Measurements from ENCODE around the gene OTULIN. TPM values are rescaled to one million over a fixed set of nuclear protein-coding genes. Genes with fewer than 3 reads are reported as not detected.

OTULIN gene
- total RNA-seq, 1 experiment from 2014 or later: 20.0 TPM

DNA sequence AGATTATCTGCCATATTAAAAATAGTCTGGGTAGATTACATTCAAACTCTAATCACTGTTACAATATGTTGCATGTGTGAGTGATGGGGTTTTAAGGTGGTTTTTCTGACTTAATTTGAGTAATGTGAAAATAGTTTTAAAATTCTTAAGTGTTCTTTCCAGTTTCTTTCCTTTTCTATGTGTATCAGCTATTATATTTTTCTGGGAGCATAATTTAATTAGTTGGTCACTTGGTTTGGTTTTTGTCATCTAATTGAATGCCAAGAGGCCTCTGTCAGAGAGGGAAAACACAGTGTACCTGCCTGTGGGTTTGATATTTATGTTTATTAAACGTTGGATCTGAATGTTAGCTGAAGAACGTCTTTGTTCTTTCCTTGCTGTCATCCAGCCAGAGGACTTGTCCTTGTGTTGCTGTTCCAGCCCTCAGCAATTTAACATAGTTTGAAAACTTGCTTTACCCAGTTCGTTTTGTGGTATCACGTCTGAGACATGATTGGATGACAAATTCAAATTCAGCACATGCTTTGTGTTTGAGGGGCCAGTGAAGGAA lies 19.5 kb downstream of the OTULIN start:
- Histone ChIP-seq H3K4me1 (ENCODE audit: insufficient read depth, low read length, poor library complexity, severe bottlenecking) (no peaks in the 10 kb centered on the region), H3K36me3 (ENCODE audit: insufficient read depth, low read length, poor library complexity, severe bottlenecking) (peaks cover 6% of the 10 kb centered on the region), H3K27ac (ENCODE audit: low read depth, low read length, poor library complexity, severe bottlenecking) (no peak overlapping the region), H3K4me3 (ENCODE audit: low read depth, low read length, poor library complexity, severe bottlenecking) (no peak overlapping the region), H3K27me3 (replicated peaks; ENCODE audit: insufficient read depth, low read depth, low read length, poor library complexity) (no peaks in the 10 kb centered on the region), H3K9me3 (ENCODE audit: low read depth, low read length, poor library complexity, severe bottlenecking) (no peaks in the 10 kb centered on the region)
- no peak for TF ChIP-seq CTCF (conservative IDR thresholded peaks at IDR 0.05; ENCODE audit: low read depth, low read length)
- TF ChIP-seq EZH2 (IDR thresholded peaks at IDR 0.05; ENCODE audit: borderline replicate concordance, low read depth, low read length, poor library complexity, severe bottlenecking): no peak
- intact Hi-C loops (cut with micrococcal nuclease; ENCODE audit: unreplicated experiment): no loop called here
- no peak for DNase-seq (ENCODE audit: low spot score)
- BruUV-seq (replicated peaks): no TSS peak
- POLR2A ChIA-PET (ENCODE audit: low non-redundant PET): no interaction called here
- CTCF ChIA-PET: no interaction called here

DNA sequence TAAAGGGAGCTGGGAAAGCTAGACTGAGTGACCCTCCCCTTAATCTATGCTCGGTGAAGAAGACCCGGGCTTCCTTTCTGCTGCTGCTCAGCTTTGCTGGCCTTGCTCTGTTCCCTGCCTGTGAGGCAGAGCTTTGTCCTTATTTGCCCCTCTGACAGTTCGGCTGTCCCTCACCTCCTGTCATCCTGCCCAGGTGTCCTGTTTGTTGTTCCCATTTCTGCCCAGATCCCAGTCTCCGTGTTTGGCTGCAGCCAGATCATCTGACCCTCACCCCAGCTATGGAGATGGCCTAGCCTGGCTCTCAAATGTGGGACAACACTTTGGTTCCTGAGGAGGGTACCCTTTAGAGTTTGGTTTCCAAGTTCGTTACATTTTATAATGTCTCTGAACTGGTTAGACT lies 20.2 kb downstream of the OTULIN start:
- TF ChIP-seq EZH2 (IDR thresholded peaks at IDR 0.05; ENCODE audit: borderline replicate concordance, low read depth, low read length, poor library complexity, severe bottlenecking) (no peak), CTCF (conservative IDR thresholded peaks at IDR 0.05; ENCODE audit: low read depth, low read length) (no peak)
- H3K27me3 ChIP-seq (replicated peaks; ENCODE audit: insufficient read depth, low read depth, low read length, poor library complexity): no peaks in the 10 kb centered on the region
- H3K9me3 ChIP-seq (ENCODE audit: low read depth, low read length, poor library complexity, severe bottlenecking): no peaks in the 10 kb centered on the region
- no peak overlapping the region for H3K4me3 ChIP-seq (ENCODE audit: low read depth, low read length, poor library complexity, severe bottlenecking)
- no peak for DNase-seq (ENCODE audit: low spot score)
- no TSS peak for BruUV-seq (replicated peaks)
- intact Hi-C loops (cut with micrococcal nuclease; ENCODE audit: unreplicated experiment): no loop called here
- H3K4me1 ChIP-seq (ENCODE audit: insufficient read depth, low read length, poor library complexity, severe bottlenecking): no peaks in the 10 kb centered on the region
- ChIA-PET POLR2A (ENCODE audit: low non-redundant PET) (no interaction called here), CTCF (no interaction called here)
- H3K36me3 ChIP-seq (ENCODE audit: insufficient read depth, low read length, poor library complexity, severe bottlenecking): peaks cover 6% of the 10 kb centered on the region
- H3K27ac ChIP-seq (ENCODE audit: low read depth, low read length, poor library complexity, severe bottlenecking): no peak overlapping the region

DNA sequence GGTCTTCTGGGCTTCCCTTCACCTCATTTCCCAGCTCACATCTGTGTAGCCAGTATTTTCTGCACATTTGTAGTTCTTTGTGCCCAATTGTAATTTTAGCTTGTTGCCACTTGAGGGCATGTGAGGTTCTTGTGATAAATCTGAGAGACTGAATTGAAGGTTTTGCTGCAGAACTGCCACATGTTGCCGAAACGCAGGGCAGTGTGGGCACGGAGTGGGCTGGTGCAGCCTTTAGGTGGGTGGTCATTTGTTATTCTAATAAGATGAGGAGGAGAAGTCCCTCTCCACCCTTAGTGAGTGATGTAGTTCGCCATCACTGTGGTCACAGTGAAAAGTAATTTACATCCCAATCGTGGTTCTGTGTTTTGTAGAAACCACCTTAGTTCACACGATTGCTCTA lies 21.2 kb downstream of the OTULIN start:
- intact Hi-C loops (cut with micrococcal nuclease; ENCODE audit: unreplicated experiment): loop anchor here (2.0 kb wide), 1 partner anchor 317 kb away; no protein-coding TSS in a partner anchor
- CTCF ChIA-PET: interaction anchor here (0.5 to 0.7 kb wide), 2 partner anchors 319 to 692 kb away, joined by 3 to 6 read pairs; no protein-coding TSS in a partner anchor
- DNase-seq (ENCODE audit: low spot score): peak; percentile 69
- peak; percentile 69 for TF ChIP-seq CTCF (conservative IDR thresholded peaks at IDR 0.05; ENCODE audit: low read depth, low read length)
- TF ChIP-seq EZH2 (IDR thresholded peaks at IDR 0.05; ENCODE audit: borderline replicate concordance, low read depth, low read length, poor library complexity, severe bottlenecking): no peak
- POLR2A ChIA-PET (ENCODE audit: low non-redundant PET): no interaction called here
- H3K27me3 ChIP-seq (replicated peaks; ENCODE audit: insufficient read depth, low read depth, low read length, poor library complexity): no peaks in the 10 kb centered on the region
- no peak overlapping the region for H3K4me3 ChIP-seq (ENCODE audit: low read depth, low read length, poor library complexity, severe bottlenecking)
- no peaks in the 10 kb centered on the region for H3K4me1 ChIP-seq (ENCODE audit: insufficient read depth, low read length, poor library complexity, severe bottlenecking)
- no peak overlapping the region for H3K27ac ChIP-seq (ENCODE audit: low read depth, low read length, poor library complexity, severe bottlenecking)
- H3K36me3 ChIP-seq (ENCODE audit: insufficient read depth, low read length, poor library complexity, severe bottlenecking): peaks cover 12% of the 10 kb centered on the region
- BruUV-seq (replicated peaks): no TSS peak
- H3K9me3 ChIP-seq (ENCODE audit: low read depth, low read length, poor library complexity, severe bottlenecking): no peaks in the 10 kb centered on the region

Data from A673 (cell line).